ENCODE results near the gene CARMIL1.

GRCh38 chr6:25599516-25600085 lies 320.4 kb downstream of the CARMIL1 start:
- TF ChIP-seq POLR2A (IDR thresholded peaks at IDR 0.05; ENCODE audit: low read depth, low read length) (no peak), POLR2AphosphoS5 (IDR thresholded peaks at IDR 0.05; ENCODE audit: low read depth, low read length) (no peak)
